22Rv1 (cell line): Measurements from ENCODE around the gene ADAP1.
"Not testable (repeated sequence)": the region's sequence is repeated elsewhere in the genome, so short reads cannot be mapped to it uniquely, and the experiment has no call there.

Experiments
- H3K27ac ChIP-seq: fragments of 450-650 bp; 2 replicates; pipeline ENCODE4 v1.5.1; 2017
- ZFX ChIP-seq: fragments of 450-650 bp; IDR thresholded peaks from 2 replicates; pipeline ENCODE4 v1.6.1; 2017; ENCODE audit warnings: antibody characterized with exemption, borderline replicate concordance
- TF ChIP-seq, protein P1 (sequence below): fragments of 450-650 bp; IDR thresholded peaks from 2 replicates; pipeline ENCODE4 v1.5.1; 2017; ENCODE audit warnings: mild to moderate bottlenecking

ADAP1 gene

DNA sequence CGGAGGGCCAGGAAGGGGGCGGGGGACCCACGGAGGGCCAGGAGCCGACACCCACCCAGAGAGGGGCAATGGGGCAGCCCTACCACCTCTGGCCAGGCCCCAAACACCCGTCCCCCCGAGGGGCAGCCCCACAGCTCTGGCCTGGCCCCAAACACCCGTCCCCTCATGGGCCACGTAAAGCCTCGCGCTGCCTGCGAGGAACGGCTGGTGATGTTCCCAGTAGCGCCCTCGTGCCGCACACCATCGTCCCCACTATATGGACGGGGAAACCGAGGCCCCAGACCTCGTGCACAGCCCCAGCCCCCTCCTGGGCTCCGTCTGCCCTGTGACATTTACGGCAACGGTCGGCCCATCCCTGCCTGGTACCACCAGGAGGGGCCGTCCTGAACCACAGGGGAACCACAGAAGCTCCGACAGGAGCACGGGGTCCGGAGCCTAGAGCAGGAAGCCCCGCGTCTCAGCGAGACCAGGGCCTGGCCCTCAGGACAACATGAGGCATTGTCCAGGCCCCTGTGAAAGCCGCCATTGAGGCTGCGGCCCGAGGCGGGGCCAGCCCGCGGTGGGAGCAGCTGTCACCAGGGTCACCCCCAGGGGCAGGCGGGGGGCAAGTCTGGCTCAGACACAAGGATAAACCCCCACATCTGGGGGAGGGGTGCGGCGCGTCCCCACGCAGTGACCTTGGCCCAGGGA, 42.5 kb downstream of the ADAP1 start:
- TF ChIP-seq, protein P1, sequence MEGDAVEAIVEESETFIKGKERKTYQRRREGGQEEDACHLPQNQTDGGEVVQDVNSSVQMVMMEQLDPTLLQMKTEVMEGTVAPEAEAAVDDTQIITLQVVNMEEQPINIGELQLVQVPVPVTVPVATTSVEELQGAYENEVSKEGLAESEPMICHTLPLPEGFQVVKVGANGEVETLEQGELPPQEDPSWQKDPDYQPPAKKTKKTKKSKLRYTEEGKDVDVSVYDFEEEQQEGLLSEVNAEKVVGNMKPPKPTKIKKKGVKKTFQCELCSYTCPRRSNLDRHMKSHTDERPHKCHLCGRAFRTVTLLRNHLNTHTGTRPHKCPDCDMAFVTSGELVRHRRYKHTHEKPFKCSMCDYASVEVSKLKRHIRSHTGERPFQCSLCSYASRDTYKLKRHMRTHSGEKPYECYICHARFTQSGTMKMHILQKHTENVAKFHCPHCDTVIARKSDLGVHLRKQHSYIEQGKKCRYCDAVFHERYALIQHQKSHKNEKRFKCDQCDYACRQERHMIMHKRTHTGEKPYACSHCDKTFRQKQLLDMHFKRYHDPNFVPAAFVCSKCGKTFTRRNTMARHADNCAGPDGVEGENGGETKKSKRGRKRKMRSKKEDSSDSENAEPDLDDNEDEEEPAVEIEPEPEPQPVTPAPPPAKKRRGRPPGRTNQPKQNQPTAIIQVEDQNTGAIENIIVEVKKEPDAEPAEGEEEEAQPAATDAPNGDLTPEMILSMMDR, result no peak
- TF ChIP-seq ZFX, result no peak
- no peak overlapping the region for H3K27ac ChIP-seq

DNA sequence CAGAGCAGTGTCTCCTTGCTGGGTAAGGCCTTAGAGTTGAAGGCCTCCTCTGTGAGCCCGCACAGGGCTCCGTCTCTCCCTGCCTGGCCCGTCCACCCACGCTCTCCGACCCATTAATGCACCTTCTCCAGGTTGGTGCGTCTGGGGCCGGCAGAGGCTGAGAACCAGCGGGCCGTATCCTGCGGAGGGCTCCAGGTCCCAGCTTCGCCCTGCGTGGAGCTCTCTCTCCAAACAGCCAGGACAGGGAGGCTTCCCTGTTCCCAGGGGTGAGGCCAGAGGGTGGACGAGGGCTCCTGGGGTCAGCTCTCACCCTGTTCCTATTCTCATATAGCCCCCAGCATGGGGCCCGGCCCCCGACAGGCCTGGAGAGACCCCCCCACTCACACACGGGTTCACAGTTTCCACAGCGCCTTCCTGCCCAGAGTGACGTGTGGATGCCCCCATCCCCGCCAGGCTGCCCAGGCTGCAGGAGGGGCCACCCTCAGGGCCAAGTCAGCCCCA, 43.5 kb downstream of the ADAP1 start:
- H3K27ac ChIP-seq, result no peak overlapping the region
- TF ChIP-seq, protein P1, result no peak
- TF ChIP-seq ZFX, result no peak

DNA sequence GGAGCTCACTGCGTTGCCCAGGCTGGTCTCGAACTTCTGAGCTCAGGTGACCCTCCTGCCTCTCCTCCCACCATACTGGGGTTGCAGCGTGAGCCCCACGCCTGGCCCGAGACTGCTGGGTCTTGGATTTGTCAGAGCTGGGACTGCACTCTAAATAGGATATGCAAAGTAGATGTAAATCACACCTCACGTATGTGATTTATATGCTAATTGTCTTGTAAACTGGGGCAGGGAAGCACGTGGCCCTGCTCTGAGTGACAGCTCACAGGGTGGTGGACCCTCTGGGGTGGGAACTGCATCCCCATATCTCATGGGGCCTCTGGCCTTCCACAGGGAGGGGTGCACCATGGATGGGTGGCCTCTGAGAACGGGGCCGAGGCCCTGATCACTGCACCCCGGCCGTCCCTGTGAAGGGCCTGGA, 44.0 kb downstream of the ADAP1 start:
- TF ChIP-seq, protein P1, result no peak
- no peak for TF ChIP-seq ZFX
- no peak overlapping the region for H3K27ac ChIP-seq

DNA sequence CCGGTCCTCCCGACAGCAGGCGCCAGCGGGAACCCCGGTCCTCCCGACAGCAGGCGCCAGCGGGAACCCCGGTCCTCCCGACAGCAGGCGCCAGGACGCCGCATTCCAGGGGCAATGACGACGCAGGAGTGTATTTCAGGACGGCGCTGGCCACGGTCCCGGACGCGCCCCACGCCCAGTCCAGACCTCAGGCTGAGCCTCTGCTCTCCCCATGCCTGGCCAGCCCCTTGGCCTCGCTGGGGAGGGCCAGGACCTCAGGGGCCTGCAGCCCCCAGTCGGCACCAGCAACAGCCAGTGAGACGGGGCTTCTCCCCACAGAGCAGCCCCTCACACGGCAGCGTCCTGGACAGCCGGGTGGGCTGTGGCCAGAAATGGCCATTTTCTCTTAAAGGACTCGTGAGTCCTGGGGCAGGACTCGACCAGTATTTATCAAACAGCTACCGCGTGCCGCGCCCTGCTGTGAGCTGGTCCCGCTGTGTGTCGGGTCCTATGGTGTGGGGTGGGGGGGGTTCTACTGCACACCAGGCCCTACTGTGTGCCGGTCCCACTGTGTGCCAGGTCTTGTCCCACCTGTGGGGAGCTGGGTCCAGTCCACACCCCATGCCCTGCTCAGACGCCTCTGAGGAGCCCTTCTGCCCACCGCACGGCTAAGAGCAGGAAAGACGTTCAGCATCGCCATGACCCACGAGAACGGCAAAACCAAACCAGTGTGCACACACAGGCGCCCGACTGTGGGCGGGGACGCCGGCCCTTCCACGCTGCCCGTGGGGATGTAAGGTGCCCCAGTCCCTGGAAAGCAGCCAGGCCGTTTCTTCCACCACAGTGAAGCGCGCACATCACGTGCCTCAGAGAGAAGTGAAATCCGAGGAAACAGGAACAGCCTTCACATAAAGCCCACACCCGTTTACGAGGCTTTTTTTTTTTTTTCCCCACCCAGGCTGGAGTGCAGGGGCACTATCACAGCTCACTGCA, 44.8 kb downstream of the ADAP1 start:
- TF ChIP-seq, protein P1, result peak; percentile 24
- no peak for TF ChIP-seq ZFX
- no peak overlapping the region for H3K27ac ChIP-seq

DNA sequence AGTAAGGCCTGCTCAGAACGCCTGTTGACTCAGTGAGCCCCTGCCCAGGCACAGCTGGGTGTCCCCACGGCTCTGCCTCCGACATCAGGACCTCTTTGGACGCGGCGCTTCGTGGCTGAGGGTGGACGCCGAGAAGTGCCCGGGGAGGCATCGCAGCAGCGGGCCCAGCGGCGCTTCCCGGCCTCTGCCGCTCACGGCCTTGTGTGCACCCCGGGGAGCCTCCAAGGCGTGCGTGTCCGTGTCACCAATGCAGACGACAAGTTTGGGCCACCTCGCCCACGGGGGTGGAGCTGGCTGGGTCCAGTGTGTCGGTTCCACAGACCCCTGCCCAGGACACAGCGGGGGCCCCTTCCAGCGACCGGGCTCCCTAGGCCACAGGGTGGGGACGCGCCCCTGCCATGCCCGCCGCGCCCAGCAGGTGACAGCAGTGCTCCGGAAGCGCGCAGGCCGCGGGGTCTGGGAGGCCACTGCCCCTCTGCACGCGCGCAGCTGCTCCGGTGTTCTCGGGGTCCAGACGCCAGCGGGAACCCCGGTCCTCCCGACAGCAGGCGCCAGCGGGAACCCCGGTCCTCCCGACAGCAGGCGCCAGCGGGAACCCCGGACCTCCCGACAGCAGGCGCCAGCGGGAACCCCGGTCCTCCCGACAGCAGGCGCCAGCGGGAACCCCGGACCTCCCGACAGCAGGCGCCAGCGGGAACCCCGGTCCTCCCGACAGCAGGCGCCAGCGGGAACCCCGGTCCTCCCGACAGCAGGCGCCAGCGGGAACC, 45.7 kb downstream of the ADAP1 start:
- TF ChIP-seq, protein P1, result peak; percentile 96
- H3K27ac ChIP-seq, result not testable (repeated sequence)

DNA sequence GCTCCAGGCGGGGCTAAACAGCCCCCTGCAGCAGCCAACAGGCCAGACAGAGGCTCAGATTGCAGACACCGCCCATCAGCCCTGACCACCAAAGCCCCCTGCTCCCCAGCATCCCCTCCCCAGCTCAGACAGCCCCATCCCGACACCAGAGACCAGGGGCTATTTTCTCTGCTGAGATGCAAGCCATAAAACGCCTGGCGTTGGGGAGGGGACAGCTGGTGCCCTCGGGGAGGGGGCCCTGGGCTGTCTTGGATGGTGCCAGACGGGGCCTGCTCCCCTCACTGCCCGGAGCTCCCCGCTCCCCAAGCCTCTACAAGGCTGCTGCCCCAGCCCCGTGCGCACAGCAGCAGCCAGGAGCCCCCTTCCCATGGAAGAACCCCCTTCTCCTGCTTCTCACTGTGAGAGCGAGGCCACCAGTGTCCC, 46.3 kb downstream of the ADAP1 start:
- H3K27ac ChIP-seq, result no peak overlapping the region
- no peak for TF ChIP-seq ZFX
- TF ChIP-seq, protein P1, result no peak
